ENCODE data around the gene MAP6. TPM values are rescaled to one million over a fixed set of nuclear protein-coding genes. Genes with fewer than 3 reads are reported as not detected.

The MAP6 gene
- total and polyA plus RNA-seq, 2 of the 13 experiments (the other 11 are each of a cell fraction or from before 2014, with no cell fraction given), result 0.04 TPM; not detected in 1

GRCh38 chr11:75563978-75564552, 104.8 kb downstream of the MAP6 start (continued):
- TF ChIP-seq RBFOX2 (IDR thresholded peaks at IDR 0.05; ENCODE audit: low read depth, low read length) (peak; percentile 32; the same call in 1 of the 2 replicates), NCOA2 (CRISPR knock-in tag; IDR thresholded peaks at IDR 0.05) (no peak), KLF16 (CRISPR knock-in tag; IDR thresholded peaks at IDR 0.05) (no peak), ZBTB8A (CRISPR knock-in tag; IDR thresholded peaks at IDR 0.05; ENCODE audit: borderline replicate concordance, low read depth) (no peak), ZKSCAN5 (CRISPR knock-in tag; IDR thresholded peaks at IDR 0.05) (no peak), HES4 (CRISPR knock-in tag; IDR thresholded peaks at IDR 0.05; ENCODE audit: borderline replicate concordance) (no peak), ARNT2 (CRISPR knock-in tag; IDR thresholded peaks at IDR 0.05; ENCODE audit: low read depth) (0 out of 2 replicates have a peak, but pooled peaks have one; percentile 18), IKZF4 (CRISPR knock-in tag; IDR thresholded peaks at IDR 0.05; ENCODE audit: borderline replicate concordance, low read depth, not compliant biosample characterization) (no peak), TEAD3 (CRISPR knock-in tag; optimal IDR thresholded peaks at IDR 0.05; ENCODE audit: borderline replicate concordance) (no peak), FOXA3 (CRISPR knock-in tag; IDR thresholded peaks at IDR 0.05) (no peak), ZNF34 (CRISPR knock-in tag; IDR thresholded peaks at IDR 0.05; ENCODE audit: borderline replicate concordance) (no peak), SOX13 (IDR thresholded peaks at IDR 0.05) (no peak), SOX13 (CRISPR knock-in tag; conservative IDR thresholded peaks at IDR 0.05 in 1 of 2, IDR thresholded peaks at IDR 0.05 in 1 of 2) (no peak), JUND (CRISPR knock-in tag; IDR thresholded peaks at IDR 0.05) (no peak), FOXK1 (CRISPR knock-in tag; IDR thresholded peaks at IDR 0.05; ENCODE audit: borderline replicate concordance, low read depth) (no peak), ZC3H4 (CRISPR knock-in tag; IDR thresholded peaks at IDR 0.05; ENCODE audit: borderline replicate concordance) (no peak), KDM2A (CRISPR knock-in tag; IDR thresholded peaks at IDR 0.05; ENCODE audit: borderline replicate concordance, low read depth) (no peak), AHR (CRISPR knock-in tag; IDR thresholded peaks at IDR 0.05) (no peak), ZFP62 (CRISPR knock-in tag; IDR thresholded peaks at IDR 0.05) (no peak), HDAC6 (IDR thresholded peaks at IDR 0.05; ENCODE audit: low read depth, low read length) (no peak), AFF4 (CRISPR knock-in tag; IDR thresholded peaks at IDR 0.05) (no peak), ZBTB39 (CRISPR knock-in tag; IDR thresholded peaks at IDR 0.05) (no peak), MXI1 (IDR thresholded peaks at IDR 0.05; ENCODE audit: borderline replicate concordance, low read depth, low read length) (no peak), NCOR1 (IDR thresholded peaks at IDR 0.05; ENCODE audit: borderline replicate concordance, low read length) (no peak), TBL1XR1 (IDR thresholded peaks at IDR 0.05; ENCODE audit: borderline replicate concordance, low read length, partially characterized antibody) (no peak)
